Neuronal stem cell (in vitro differentiated cells): Measurements from ENCODE around the gene MAOB.

ENCODE experiments used
- DNase-seq: peaks from one replicate; pipeline ENCODE4 v3.0.0-alpha.2; 2013; ENCODE audit warnings: low spot score
- H2AFZ ChIP-seq: one replicate; pipeline ENCODE4 v1.6.1; 2013; ENCODE audit warnings: mild to moderate bottlenecking, low read length, inconsistent platforms
- H2AK5ac ChIP-seq: 2 replicates; pipeline ENCODE4 v1.6.1; 2013; ENCODE audit warnings: low read depth, mild to moderate bottlenecking, inconsistent platforms, low read length, moderate library complexity, mixed read lengths
- H2BK120ac ChIP-seq: 2 replicates; pipeline ENCODE4 v1.6.1; 2013; ENCODE audit warnings: low read depth, mild to moderate bottlenecking, inconsistent platforms, low read length, moderate library complexity, mixed read lengths
- H2BK12ac ChIP-seq: one replicate; pipeline ENCODE4 v1.6.1; 2013; ENCODE audit warnings: low read length, inconsistent platforms
- H2BK15ac ChIP-seq: 2 replicates; pipeline ENCODE4 v1.6.1; 2013; ENCODE audit warnings: mild to moderate bottlenecking, low read length, inconsistent platforms, mixed read lengths
- H2BK5ac ChIP-seq: one replicate; pipeline ENCODE4 v1.6.1; 2013; ENCODE audit warnings: inconsistent platforms, mild to moderate bottlenecking, low read length, moderate library complexity
- H3K14ac ChIP-seq: one replicate; pipeline ENCODE4 v1.6.1; 2013; ENCODE audit warnings: low read length, inconsistent platforms
- H3K18ac ChIP-seq: 2 replicates; pipeline ENCODE4 v1.6.1; 2013; ENCODE audit warnings: low read length, inconsistent platforms
- H3K23ac ChIP-seq: 2 replicates; pipeline ENCODE4 v1.6.1; 2013; ENCODE audit warnings: low read depth, mild to moderate bottlenecking, mixed read lengths, low read length, inconsistent platforms; ENCODE audit not compliant: poor library complexity
- H3K27ac ChIP-seq: replicated peaks from 3 replicates; pipeline ENCODE4 v1.5.1; 2013; ENCODE audit warnings: low read length, inconsistent platforms
- H3K27me3 ChIP-seq, 3 experiments: 2 replicates each; pipeline ENCODE4 v1.6.1; 2013; ENCODE audit warnings: low read length in 3 of 3, mild to moderate bottlenecking in 2 of 3, inconsistent platforms in 1 of 3, low read depth in 1 of 3, mixed read lengths in 1 of 3, moderate library complexity in 1 of 3; ENCODE audit not compliant: control insufficient read depth in 3 of 3, insufficient read depth in 3 of 3
- H3K36me3 ChIP-seq, 2 donors: replicated peaks in 1 of 2; 2 replicates each; pipeline ENCODE4 v1.6.1; 2013; ENCODE audit warnings: low read length in 2 of 2; ENCODE audit not compliant: control insufficient read depth in 2 of 2, insufficient read depth in 2 of 2
- H3K4ac ChIP-seq: 2 replicates; pipeline ENCODE4 v1.6.1; 2013; ENCODE audit warnings: inconsistent platforms, mild to moderate bottlenecking, low read length, moderate library complexity
- H3K4me1 ChIP-seq, 2 donors: 1 replicate in 1 of 2; 2 replicates in 1 of 2; pipeline ENCODE4 v1.6.1; 2013; ENCODE audit warnings: low read length in 2 of 2, low read depth in 1 of 2; ENCODE audit not compliant: control insufficient read depth in 2 of 2, insufficient read depth in 1 of 2
- H3K4me2 ChIP-seq: one replicate; pipeline ENCODE4 v1.6.1; 2013; ENCODE audit warnings: mild to moderate bottlenecking, low read length, inconsistent platforms; ENCODE audit not compliant: insufficient read depth, poor library complexity, severe bottlenecking
- H3K4me3 ChIP-seq, 2 donors: 2 replicates each; pipeline ENCODE4 v1.5.1; 2013; ENCODE audit warnings: low read length in 2 of 2, mild to moderate bottlenecking in 2 of 2, inconsistent platforms in 1 of 2, moderate library complexity in 1 of 2
- H3K79me1 ChIP-seq: one replicate; pipeline ENCODE4 v1.6.1; 2013; ENCODE audit warnings: low read depth, mild to moderate bottlenecking, inconsistent platforms, low read length, moderate library complexity
- H3K9ac ChIP-seq: one replicate; pipeline ENCODE4 v1.6.1; 2013; ENCODE audit warnings: mild to moderate bottlenecking, low read depth, low read length, inconsistent platforms; ENCODE audit not compliant: poor library complexity
- H3K9me3 ChIP-seq, 2 donors: replicated peaks in 1 of 2; 2 replicates each; pipeline versions ENCODE3 to v1.6.1; 2013; ENCODE audit warnings: low read length in 2 of 2, mild to moderate bottlenecking in 2 of 2, inconsistent platforms in 1 of 2, low read depth in 1 of 2, mixed read lengths in 1 of 2, moderate library complexity in 1 of 2; ENCODE audit not compliant: control insufficient read depth in 2 of 2, insufficient read depth in 1 of 2
- H4K8ac ChIP-seq: one replicate; pipeline ENCODE4 v1.6.1; 2013; ENCODE audit warnings: low read depth, mild to moderate bottlenecking, inconsistent platforms, low read length, moderate library complexity
- H4K91ac ChIP-seq: one replicate; pipeline ENCODE4 v1.6.1; 2013; ENCODE audit warnings: low read length, low read depth, mild to moderate bottlenecking, inconsistent platforms; ENCODE audit not compliant: poor library complexity
- WGBS, 2 donors: extraction: QIAGEN DNeasy Blood & Tissue Kit; methylation state at CpG; one replicate each; pipeline ENCODE4 v1.1.7; 2013; ENCODE audit warnings: missing lambda C conversion rate in 2 of 2, mixed read lengths in 1 of 2; ENCODE audit not compliant: insufficient read length in 2 of 2, insufficient replicate concordance in 1 of 2; ENCODE audit errors: extremely low coverage in 2 of 2; 5-methylcytosine and 5-hydroxymethylcytosine counted together

The MAOB gene

GRCh38 chrX:43861750-43862149 lies 20.5 kb downstream of the MAOB start:
- Histone ChIP-seq H2BK120ac (no peak overlapping the region), H3K23ac (no peak overlapping the region), H2AFZ (no peak overlapping the region), H3K27ac (no peak overlapping the region), H3K18ac (no peak overlapping the region), H3K9me3 (no peaks in the 10 kb centered on the region), H2BK15ac (no peak overlapping the region), H3K14ac (no peak overlapping the region), H3K27me3 (peaks cover 0 to 7% (median 0%) of the 10 kb centered on the region in 3 experiments), H2AK5ac (no peak overlapping the region), H3K36me3 (no peaks in the 10 kb centered on the region), H3K4me2 (no peak overlapping the region), H3K4ac (no peak overlapping the region), H4K8ac (no peak overlapping the region), H2BK5ac (no peak overlapping the region), H3K9ac (no peak overlapping the region), H3K79me1 (no peaks in the 10 kb centered on the region), H2BK12ac (no peak overlapping the region), H3K4me1 (no peaks in the 10 kb centered on the region), H3K4me3 (no peak overlapping the region), H4K91ac (no peak overlapping the region)
- no peak for DNase-seq
- WGBS, 2 donors, result no CpG with 5 or more reads among the region's 4 CpGs

GRCh38 chrX:43860646-43861370 lies 21.4 kb downstream of the MAOB start:
- H4K8ac ChIP-seq, result no peak overlapping the region
- H2BK15ac ChIP-seq, result no peak overlapping the region
- H3K23ac ChIP-seq, result no peak overlapping the region
- no peak overlapping the region for H3K18ac ChIP-seq
- H3K9me3 ChIP-seq, result no peaks in the 10 kb centered on the region
- no peak overlapping the region for H3K4me2 ChIP-seq
- H3K79me1 ChIP-seq, result no peaks in the 10 kb centered on the region
- H3K27me3 ChIP-seq, result peaks cover 0 to 7% (median 0%) of the 10 kb centered on the region in 3 experiments
- no peak for DNase-seq
- no peak overlapping the region for H4K91ac ChIP-seq
- H3K4me1 ChIP-seq, result no peaks in the 10 kb centered on the region
- no peak overlapping the region for H3K27ac ChIP-seq
- H3K4ac ChIP-seq, result no peak overlapping the region
- H2BK12ac ChIP-seq, result no peak overlapping the region
- H2BK5ac ChIP-seq, result no peak overlapping the region
- no CpG with 5 or more reads among the region's 8 CpGs for WGBS, 2 donors
- H2BK120ac ChIP-seq, result no peak overlapping the region
- H3K14ac ChIP-seq, result no peak overlapping the region
- no peaks in the 10 kb centered on the region for H3K36me3 ChIP-seq
- H2AK5ac ChIP-seq, result no peak overlapping the region
- no peak overlapping the region for H3K9ac ChIP-seq
- H2AFZ ChIP-seq, result no peak overlapping the region
- H3K4me3 ChIP-seq, result no peak overlapping the region

GRCh38 chrX:43853225-43853828 lies 28.9 kb downstream of the MAOB start:
- no peak overlapping the region for H3K4me2 ChIP-seq
- H3K36me3 ChIP-seq, result no peaks in the 10 kb centered on the region
- H3K79me1 ChIP-seq, result no peaks in the 10 kb centered on the region

GRCh38 chrX:43850629-43851028 lies 31.6 kb downstream of the MAOB start:
- no peak for DNase-seq
- Histone ChIP-seq H4K8ac (no peak overlapping the region), H3K27ac (no peak overlapping the region), H3K9me3 (no peaks in the 10 kb centered on the region), H3K14ac (no peak overlapping the region), H3K79me1 (no peaks in the 10 kb centered on the region), H2BK120ac (no peak overlapping the region), H3K18ac (no peak overlapping the region), H3K4me1 (no peaks in the 10 kb centered on the region), H4K91ac (no peak overlapping the region), H2AK5ac (no peak overlapping the region), H3K9ac (no peak overlapping the region), H2AFZ (no peak overlapping the region), H2BK12ac (no peak overlapping the region), H3K36me3 (no peaks in the 10 kb centered on the region), H3K4me3 (no peak overlapping the region), H3K4ac (no peak overlapping the region), H2BK15ac (no peak overlapping the region), H3K27me3 (no peaks in the 10 kb centered on the region), H3K23ac (no peak overlapping the region), H2BK5ac (no peak overlapping the region), H3K4me2 (no peak overlapping the region)
- no CpG with 5 or more reads among the region's 2 CpGs for WGBS, 2 donors

More at GRCh38 chrX:43853225-43853828, 28.9 kb downstream of the MAOB start:
- Histone ChIP-seq H3K4me3 (no peak overlapping the region), H3K27me3 (no peaks in the 10 kb centered on the region), H3K9me3 (no peaks in the 10 kb centered on the region), H2AK5ac (no peak overlapping the region), H4K8ac (no peak overlapping the region), H2BK15ac (no peak overlapping the region), H3K4me1 (no peaks in the 10 kb centered on the region), H3K27ac (no peak overlapping the region), H4K91ac (no peak overlapping the region), H3K23ac (no peak overlapping the region), H3K18ac (no peak overlapping the region), H2BK5ac (no peak overlapping the region), H3K14ac (no peak overlapping the region), H2BK12ac (no peak overlapping the region), H2BK120ac (no peak overlapping the region), H2AFZ (no peak overlapping the region), H3K4ac (no peak overlapping the region), H3K9ac (no peak overlapping the region)
- WGBS, 2 donors, result no CpG with 5 or more reads among the region's 6 CpGs
- no peak for DNase-seq
